Measurements from ENCODE around the gene FOXF1. TPM values are rescaled to one million over a fixed set of nuclear protein-coding genes. Genes with fewer than 3 reads are reported as not detected.

Gene FOXF1
- total RNA-seq, 1 experiment from 2014 or later, result not detected

- no peak for ATAC-seq
Observed at GRCh38 chr16:86530251-86531190, 20.2 kb downstream of the FOXF1 start.

GRCh38 chr16:86531191-86531545 is 20.8 kb downstream of the FOXF1 start:
- Histone ChIP-seq H2AFZ (ENCODE audit: low read length) (no peak overlapping the region), H3K27ac (ENCODE audit: low read length) (no peak overlapping the region), H4K20me1 (ENCODE audit: low read length) (no peaks in the 10 kb centered on the region), H3F3A (ENCODE audit: low read length, unreplicated experiment) (no peaks in the 10 kb centered on the region), H3K4me1 (ENCODE audit: insufficient read depth, low read length) (no peaks in the 10 kb centered on the region), H3K9me3 (ENCODE audit: low read length) (no peaks in the 10 kb centered on the region), H3K4me3 (ENCODE audit: low read length) (no peak overlapping the region), H3K27me3 (ENCODE audit: low read length) (no peaks in the 10 kb centered on the region), H3K9ac (ENCODE audit: low read length) (no peak overlapping the region), H3K36me3 (ENCODE audit: low read depth, low read length) (no peaks in the 10 kb centered on the region), H3K79me2 (ENCODE audit: low read length) (no peaks in the 10 kb centered on the region), H3K9me2 (replicated peaks; ENCODE audit: low read length) (no peaks in the 10 kb centered on the region), H3K4me2 (ENCODE audit: low read length) (no peak overlapping the region)
- TF ChIP-seq EZH2phosphoT487 (IDR thresholded peaks at IDR 0.05; ENCODE audit: borderline replicate concordance, low read length) (no peak), EZH2 (IDR thresholded peaks at IDR 0.05; ENCODE audit: low read length, unreplicated experiment) (no peak), CTCF (conservative IDR thresholded peaks at IDR 0.05; ENCODE audit: low read depth, low read length) (no peak)
- CTCF ChIA-PET, result no interaction called here
- POLR2A ChIA-PET (ENCODE audit: unreplicated experiment), result no interaction called here
- DNase-seq (no peak), ATAC-seq (no peak)
- no TSS peak for BruUV-seq (replicated peaks)
- intact Hi-C loops (cut with micrococcal nuclease), result no loop called here

More at GRCh38 chr16:86530251-86531190, 20.2 kb downstream of the FOXF1 start:
- ChIA-PET CTCF (no interaction called here), POLR2A (ENCODE audit: unreplicated experiment) (no interaction called here)
- no peaks in the 10 kb centered on the region for H3K4me1 ChIP-seq (ENCODE audit: insufficient read depth, low read length)
- H3K27me3 ChIP-seq (ENCODE audit: low read length), result no peaks in the 10 kb centered on the region
- H3K79me2 ChIP-seq (ENCODE audit: low read length), result no peaks in the 10 kb centered on the region
- H3K4me2 ChIP-seq (ENCODE audit: low read length), result no peak overlapping the region
- intact Hi-C loops (cut with micrococcal nuclease), result no loop called here
- no peak overlapping the region for H3K27ac ChIP-seq (ENCODE audit: low read length)
- H3F3A ChIP-seq (ENCODE audit: low read length, unreplicated experiment), result no peaks in the 10 kb centered on the region
- no TSS peak for BruUV-seq (replicated peaks)
- no peaks in the 10 kb centered on the region for H3K36me3 ChIP-seq (ENCODE audit: low read depth, low read length)
- DNase-seq, result no peak
- no peak for TF ChIP-seq CTCF (conservative IDR thresholded peaks at IDR 0.05; ENCODE audit: low read depth, low read length)
- TF ChIP-seq EZH2phosphoT487 (IDR thresholded peaks at IDR 0.05; ENCODE audit: borderline replicate concordance, low read length), result no peak
- no peak for TF ChIP-seq EZH2 (IDR thresholded peaks at IDR 0.05; ENCODE audit: low read length, unreplicated experiment)
- no peak overlapping the region for H3K9ac ChIP-seq (ENCODE audit: low read length)
- H3K4me3 ChIP-seq (ENCODE audit: low read length), result no peak overlapping the region
- no peaks in the 10 kb centered on the region for H3K9me2 ChIP-seq (replicated peaks; ENCODE audit: low read length)
- no peaks in the 10 kb centered on the region for H3K9me3 ChIP-seq (ENCODE audit: low read length)
- no peak overlapping the region for H2AFZ ChIP-seq (ENCODE audit: low read length)
- no peaks in the 10 kb centered on the region for H4K20me1 ChIP-seq (ENCODE audit: low read length)
